Diencephalon (tissue), 1 donor: Measurements from ENCODE around the gene ETFA. TPM values are rescaled to one million over a fixed set of nuclear protein-coding genes. Genes with fewer than 3 reads are reported as not detected.

Experiments
- total RNA-seq: library from RNA; depleted of rRNA; stranded (reverse); fragments of >200 nt; gene quantifications from one replicate; pipeline ENCODE4 v1.2.3, GENCODE V29; 2014

Gene ETFA
- 87.0 TPM for total RNA-seq

GRCh38 chr15:76311100-76311953, at the start of gene ETFA:
Gene ETFA, minus strand, starts transcription at chr15:76311469. Its CDS starts 81 bp downstream, at chr15:76311388.

GRCh38 chr15:76336254-76337058, 25.2 kb upstream of the ETFA start, which contains the start of gene ISL2:
Gene ISL2, plus strand, starts transcription at chr15:76336773. Its CDS starts 111 bp downstream, at chr15:76336884.

Other genes with a start within 250 kb of the ETFA start
- not detected for gene ISL2, start 25.3 kb upstream of the ETFA start, total RNA-seq